ENCODE results near the gene ZNF835.
A peak's percentile ranks its signal among the peaks of the same experiment; 100 is the strongest.
"Not testable (repeated sequence)": the region's sequence is repeated elsewhere in the genome, so short reads cannot be mapped to it uniquely, and the experiment has no call there.

The ZNF835 gene

GRCh38 chr19:56671613-56671994, at the start of gene ZNF835:
TSS of gene ZNF835 (minus strand) at chr19:56671757. CDS start at chr19:56665198, 6,559 bp downstream.
- DNase-seq: no peak

- peak; percentile 20 for DNase-seq
Observed at GRCh38 chr19:56720281-56720680, 48.7 kb upstream of the ZNF835 start.

DNA sequence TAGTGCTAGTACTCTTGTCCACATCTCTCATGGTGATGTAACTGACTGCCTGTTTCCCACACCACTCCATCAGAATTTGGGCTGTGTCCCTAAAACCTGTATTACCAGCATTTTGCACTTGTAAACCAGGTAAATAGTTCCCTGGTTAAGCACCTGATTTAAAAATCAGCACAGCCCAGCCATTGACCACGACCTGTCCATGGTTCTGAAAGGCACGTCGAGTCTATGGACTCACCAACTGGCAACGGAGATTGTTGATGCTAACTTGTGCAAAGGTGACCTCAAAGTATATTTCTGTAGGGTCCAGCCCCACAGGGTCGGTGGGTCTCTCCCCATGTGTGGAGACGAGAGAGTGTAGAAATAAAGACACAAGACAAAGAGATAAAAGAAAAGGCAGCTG, 46.7 kb upstream of the ZNF835 start:
- DNase-seq: no peak

DNA sequence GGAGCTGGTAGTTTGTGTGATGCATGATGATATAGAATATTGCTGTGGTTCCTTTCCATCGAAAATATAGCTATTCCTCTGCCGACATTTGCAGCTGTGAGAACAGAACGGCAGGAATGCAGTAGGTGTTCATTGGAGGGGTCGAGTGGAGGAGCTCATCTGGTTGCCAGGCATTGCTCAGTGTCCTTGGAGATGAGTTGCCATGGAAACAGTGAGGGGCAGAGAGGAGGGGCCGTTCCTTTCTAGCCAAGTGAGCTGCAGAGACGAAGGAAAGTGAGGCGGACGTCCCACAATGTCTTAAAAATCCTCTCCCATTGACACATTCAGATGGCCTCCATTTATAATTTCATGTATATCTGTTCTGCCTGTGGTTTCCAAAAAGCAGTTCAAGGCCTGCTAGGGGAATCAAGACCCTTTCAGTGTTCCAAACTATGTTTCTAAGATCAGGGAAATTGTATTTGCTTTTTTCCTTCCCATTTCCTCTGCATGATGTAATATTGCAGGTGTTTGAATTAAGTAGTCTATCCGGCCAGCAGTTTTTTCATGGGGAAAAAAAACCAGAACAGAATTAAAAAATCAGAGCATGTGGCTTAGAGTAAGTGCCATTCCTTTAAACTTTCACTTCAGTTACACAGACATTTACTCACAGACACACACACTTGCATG, 41.2 kb upstream of the ZNF835 start:
- no peak for DNase-seq

GRCh38 chr19:56710437-56710836, 38.9 kb upstream of the ZNF835 start:
- no peak for DNase-seq

DNA sequence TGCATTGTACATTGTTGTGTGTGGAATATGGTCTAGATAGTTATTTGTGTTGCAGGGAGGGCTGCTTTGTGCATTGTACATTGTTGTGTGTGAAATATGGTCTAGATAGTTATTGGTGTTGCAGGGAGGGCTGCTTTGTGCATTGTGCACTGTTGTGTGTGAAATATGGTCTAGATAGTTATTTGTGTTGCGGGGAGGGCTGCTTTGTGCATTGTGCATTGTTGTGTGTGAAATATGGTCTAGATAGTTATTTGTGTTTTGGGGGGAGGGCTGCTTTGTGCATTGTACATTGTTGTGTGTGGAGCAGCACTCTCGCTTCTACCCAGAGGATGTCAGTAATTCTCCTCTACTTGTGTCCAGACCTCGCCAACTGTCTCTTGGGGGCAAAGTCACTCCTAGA, 36.3 kb upstream of the ZNF835 start:
- DNase-seq: no peak

- DNase-seq: no peak
Observed at GRCh38 chr19:56705939-56706338, 34.4 kb upstream of the ZNF835 start.

GRCh38 chr19:56701895-56702294, 30.3 kb upstream of the ZNF835 start:
- DNase-seq: no peak

- no peak for DNase-seq
Observed at GRCh38 chr19:56699552-56699951, 28.0 kb upstream of the ZNF835 start.

- no peak for DNase-seq
Observed at GRCh38 chr19:56692206-56692895, 20.8 kb upstream of the ZNF835 start.

GRCh38 chr19:56690670-56691069, 19.1 kb upstream of the ZNF835 start:
- no peak for DNase-seq

DNA sequence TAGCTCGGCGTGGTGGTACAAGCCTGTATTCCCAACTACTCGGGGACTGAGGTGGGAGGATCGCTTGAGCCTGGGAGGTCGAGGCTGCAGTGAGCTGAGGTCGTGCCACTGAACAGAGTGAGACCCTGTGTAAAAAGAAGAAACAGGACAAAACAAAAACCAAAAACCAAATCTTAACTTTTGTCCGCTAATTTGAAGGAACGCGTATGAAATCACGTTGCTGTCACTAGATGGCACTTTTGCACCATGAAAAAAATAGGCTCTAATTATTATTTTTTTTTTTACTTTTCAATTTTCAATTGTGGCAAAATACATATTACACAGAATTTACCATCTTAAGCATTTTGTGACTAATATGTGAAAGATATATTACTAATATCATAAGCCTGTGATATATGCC, 17.6 kb upstream of the ZNF835 start:
- no peak for DNase-seq

DNA sequence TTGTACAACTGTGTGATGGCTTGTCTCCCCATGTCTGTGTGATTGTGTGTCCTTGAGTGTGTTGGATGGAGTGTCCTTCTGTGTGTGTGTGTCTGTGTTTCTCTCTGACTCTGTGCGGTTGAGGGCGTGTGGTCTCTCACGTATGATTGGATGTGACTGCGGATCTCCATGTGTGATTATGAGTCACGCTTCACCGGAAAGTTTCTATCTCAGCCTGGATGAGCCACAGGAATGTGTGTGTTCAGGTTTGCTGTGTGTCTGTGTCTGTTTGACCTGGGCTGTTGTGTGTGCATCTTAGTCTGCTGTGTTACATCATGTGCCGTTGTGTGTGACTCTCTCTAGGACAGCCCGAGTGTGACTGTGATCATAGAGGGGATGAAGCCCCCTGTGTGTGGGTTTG, 15.5 kb upstream of the ZNF835 start:
- DNase-seq: no peak

DNA sequence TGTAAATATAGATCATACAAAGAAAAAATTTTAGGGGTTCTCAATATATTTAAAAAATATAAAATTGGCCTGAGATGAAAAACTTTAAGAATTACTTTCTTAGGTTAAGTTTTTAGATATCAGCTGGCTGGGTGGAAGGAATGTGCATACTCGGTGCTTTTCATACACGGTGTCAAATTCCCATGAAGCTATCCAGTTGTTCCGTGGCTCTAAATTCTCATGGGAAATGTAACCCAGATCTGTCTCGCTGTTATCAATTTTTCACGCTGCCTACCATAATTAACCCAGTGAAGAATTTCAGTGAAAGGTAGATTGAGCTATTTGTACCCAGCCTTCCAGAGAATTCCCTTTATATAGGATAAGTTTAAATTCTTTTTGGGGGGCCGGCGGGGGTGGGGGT, 11.6 kb upstream of the ZNF835 start:
- no peak for DNase-seq

- no peak for DNase-seq
Observed at GRCh38 chr19:56681702-56682101, 10.1 kb upstream of the ZNF835 start.

DNA sequence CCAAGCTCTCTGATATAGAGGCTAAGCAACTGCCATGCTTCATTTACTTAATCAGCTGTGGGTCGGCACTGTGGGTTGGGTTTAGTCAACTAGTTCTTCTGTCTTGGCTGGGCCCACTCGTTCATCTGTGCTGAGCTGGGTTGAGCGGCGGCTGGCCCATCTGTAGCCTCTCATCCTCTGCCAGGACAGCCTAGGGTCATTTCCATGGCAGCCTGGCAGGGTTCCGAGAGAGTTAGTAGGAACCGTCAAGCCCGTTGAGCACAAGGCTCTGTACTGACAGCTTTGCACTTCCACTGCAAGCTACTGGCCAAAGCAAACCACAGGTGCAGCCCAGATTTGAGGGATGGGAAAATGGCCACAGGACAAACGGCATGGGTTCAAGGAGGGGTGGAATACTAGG, 6.6 kb upstream of the ZNF835 start:
- peak; percentile 12 for DNase-seq

DNA sequence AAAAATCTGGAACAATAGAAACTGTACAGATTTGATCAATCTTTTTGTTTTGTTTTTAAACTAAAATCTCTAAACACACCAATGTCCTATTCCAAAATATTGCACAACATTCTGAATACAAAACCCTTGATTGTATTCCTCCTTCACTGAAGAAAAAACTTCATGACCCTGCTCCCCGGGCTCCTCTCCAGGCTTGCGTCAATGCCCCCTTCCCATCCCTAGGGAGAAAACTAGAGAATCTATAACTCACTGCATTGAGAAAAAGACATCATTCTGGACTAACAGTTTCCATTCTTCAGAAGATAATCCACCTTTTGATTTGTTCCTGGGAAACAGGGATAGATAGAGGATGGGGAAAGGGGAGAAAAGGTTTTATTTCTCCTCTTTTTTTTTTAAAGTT, 1.1 kb upstream of the ZNF835 start:
- DNase-seq: not testable (repeated sequence)

GRCh38 chr19:56670961-56671612, 470 bp downstream of the ZNF835 start:
- no peak for DNase-seq

DNA sequence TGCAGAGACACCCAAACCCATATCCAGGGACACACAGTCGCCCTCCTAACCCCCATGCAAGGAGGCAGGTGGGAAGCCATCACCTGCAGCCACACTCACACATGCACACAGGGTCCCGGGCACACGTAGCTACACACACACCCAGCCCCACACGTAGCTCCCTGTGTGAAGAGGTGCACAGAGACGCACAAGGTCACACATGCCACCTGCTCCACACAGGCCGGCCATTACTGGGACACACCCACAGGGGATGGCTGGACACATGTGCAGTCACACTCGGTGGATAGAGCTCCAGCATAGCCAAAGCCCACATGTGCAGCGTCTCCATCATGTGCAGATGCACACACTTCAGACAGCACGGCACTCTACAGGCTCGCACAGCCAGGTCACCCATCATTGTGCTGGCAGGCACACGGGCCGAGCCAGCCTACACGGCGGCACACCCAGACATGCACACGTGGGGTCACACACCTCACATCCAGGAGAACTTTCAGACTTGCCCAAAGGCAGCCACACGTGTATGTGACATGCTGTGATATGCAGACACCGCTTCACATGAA, 1.1 kb downstream of the ZNF835 start:
- no peak for DNase-seq

GRCh38 chr19:56668676-56669075, 2.9 kb downstream of the ZNF835 start:
- DNase-seq: no peak

DNA sequence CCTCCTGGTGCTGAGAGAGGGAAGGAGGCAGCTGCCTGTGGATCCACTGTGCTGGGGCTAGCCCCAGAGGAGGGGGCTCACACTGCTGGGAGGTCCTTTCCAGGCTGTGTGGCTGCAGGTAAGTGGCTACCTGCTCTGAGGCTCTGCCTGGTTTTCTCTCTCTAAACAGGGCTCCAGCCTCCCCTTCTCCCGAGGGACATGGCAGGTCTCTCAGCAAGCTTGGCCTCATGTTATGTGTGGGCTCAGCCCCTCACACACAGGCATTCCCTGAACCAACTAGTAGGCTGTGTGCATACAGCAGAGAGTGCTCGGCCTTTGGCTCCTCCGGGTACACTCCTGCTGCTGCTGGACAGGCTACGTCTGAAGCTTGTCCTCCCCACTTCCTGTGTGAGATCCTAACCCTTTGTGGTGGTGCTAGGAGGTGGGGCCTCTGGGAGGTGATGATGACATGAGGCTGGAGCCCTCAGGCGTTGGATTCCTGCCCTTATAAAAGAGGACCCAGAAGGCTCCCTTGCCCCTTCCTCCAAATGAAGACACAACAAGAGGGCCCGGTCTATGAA, 4.2 kb downstream of the ZNF835 start:
- DNase-seq: no peak

- DNase-seq: no peak
Observed at GRCh38 chr19:56664511-56664910, 7.0 kb downstream of the ZNF835 start.

DNA sequence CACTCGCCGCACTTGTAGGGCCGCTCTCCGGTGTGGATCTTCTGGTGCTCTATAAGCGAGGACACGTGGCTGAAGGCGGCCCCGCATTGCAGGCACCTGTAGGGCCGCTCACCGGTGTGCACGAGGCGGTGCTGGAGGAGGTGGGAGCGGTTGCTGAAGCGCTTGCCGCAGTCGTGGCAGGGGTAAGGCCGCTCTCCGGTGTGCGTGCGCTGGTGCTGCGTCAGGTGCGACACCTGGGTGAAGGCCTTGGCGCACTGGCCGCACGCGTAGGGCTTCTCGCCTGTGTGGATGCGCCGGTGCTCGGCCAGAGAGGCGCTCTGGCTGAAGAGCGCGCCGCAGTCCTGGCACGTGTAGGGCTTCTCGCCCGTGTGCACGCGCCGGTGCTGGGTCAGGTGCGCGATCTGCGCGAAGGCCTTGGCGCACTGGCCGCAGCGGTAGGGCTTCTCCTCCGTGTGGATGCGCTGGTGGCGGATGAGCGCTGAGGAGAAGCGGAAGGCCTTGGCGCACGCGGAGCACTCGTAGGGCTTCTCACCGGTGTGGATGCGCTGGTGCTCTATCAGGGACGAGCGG, 7.5 kb downstream of the ZNF835 start:
- DNase-seq: no peak

Measured in DMS 273 treated with DMSO at 0.1 percent for 48 hours (cell line).